Measurements from ENCODE around the gene PCDHGA2.

DNA sequence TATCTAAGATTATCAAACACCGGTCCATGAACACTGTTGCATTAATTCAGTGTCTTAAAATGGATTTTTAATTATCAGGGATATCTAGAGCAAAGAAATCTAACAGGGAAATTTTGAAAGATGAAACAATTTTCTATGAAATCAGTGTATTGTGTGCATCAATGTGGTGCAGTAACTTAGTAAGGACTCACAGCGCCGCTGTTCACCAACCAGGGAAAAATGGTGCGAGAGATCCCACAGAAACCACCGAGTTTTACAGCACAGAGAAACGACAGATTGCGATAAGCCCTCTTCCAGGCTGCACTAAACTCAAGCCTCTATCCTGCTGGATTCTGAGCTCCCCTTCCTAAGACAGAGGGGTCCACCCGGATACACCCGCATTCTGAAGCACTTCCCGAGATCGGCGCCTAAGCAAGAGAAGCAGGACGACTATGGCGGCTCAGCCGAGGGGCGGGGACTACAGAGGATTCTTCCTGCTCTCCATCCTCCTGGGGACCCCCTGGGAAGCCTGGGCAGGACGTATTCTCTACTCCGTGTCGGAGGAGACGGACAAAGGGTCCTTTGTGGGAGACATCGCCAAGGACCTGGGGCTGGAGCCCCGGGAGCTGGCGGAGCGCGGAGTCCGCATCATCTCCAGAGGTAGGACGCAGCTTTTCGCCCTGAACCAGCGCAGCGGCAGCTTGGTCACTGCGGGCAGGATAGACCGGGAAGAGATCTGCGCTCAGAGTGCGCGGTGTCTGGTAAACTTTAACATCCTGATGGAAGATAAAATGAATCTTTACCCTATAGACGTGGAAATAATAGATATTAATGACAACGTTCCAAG, 44.1 kb downstream of the PCDHGA2 start, which contains the start of gene PCDHGA7:
- TF ChIP-seq CTCF (IDR thresholded peaks at IDR 0.05; ENCODE audit: low read depth, low read length) (peak; percentile 18), MYC (IDR thresholded peaks at IDR 0.05; ENCODE audit: low read depth, low read length) (no peak), POLR2A (IDR thresholded peaks at IDR 0.05; ENCODE audit: extremely low read depth, insufficient read length) (no peak)
- TF ChIP-seq, protein P1, sequence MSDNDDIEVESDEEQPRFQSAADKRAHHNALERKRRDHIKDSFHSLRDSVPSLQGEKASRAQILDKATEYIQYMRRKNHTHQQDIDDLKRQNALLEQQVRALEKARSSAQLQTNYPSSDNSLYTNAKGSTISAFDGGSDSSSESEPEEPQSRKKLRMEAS (IDR thresholded peaks at IDR 0.05; ENCODE audit: low read depth, low read length), result no peak
